Measurements from ENCODE around the gene AKR7A3.

DNA sequence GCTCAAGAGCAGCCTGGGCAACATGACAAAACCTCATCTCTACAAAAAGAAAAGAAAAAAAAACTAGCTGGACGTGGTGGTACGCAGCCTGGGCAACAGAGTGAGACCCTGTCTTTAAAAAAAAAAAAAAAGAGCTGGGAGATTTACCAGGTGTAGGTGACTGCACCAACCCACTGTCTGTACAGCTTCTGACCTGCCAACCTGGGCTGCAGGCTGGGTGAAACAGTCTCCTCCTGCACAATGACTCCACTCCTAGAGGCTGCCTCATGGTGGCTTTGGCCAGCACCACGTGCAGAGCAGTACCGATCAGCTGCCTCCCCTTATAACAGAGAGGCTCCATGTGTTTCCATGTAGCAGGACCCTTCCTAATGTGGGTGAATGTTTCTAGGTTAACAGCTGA, 33.3 kb downstream of the AKR7A3 start:
- TF ChIP-seq CTCF (IDR thresholded peaks at IDR 0.05): no peak
- TF ChIP-seq POLR2A (IDR thresholded peaks at IDR 0.05): no peak

Data from uterus (tissue), 2 donors.